Measurements from ENCODE around the gene ZSCAN10. TPM values are rescaled to one million over a fixed set of nuclear protein-coding genes. Genes with fewer than 3 reads are reported as not detected.

Gene ZSCAN10
- total and polyA plus RNA-seq, 9 of the 15 experiments (the other 6 are each of a cell fraction or from before 2014, with no cell fraction given), result 0.22 TPM; not detected in 8

- no peak for TF ChIP-seq SAFB2 (IDR thresholded peaks at IDR 0.05; ENCODE audit: borderline replicate concordance, low read depth, low read length, severe bottlenecking)
- TF ChIP-seq CBX3 (IDR thresholded peaks at IDR 0.05; ENCODE audit: borderline replicate concordance in 1 of 2, low read length in 2 of 2), result no peak
- no peak for TF ChIP-seq TFAP4 (CRISPR knock-in tag; IDR thresholded peaks at IDR 0.05; ENCODE audit: borderline replicate concordance)
- peak in 1 of 2 experiments; percentile 63; a peak in 1 of 4 replicates for TF ChIP-seq TEAD1 (CRISPR knock-in tag; IDR thresholded peaks at IDR 0.05)
- TF ChIP-seq TSHZ1 (CRISPR knock-in tag; IDR thresholded peaks at IDR 0.05), result no peak
- TF ChIP-seq ZNF143 (CRISPR knock-in tag; IDR thresholded peaks at IDR 0.05), result peak; percentile 80
- no peak for TF ChIP-seq BRF2 (IDR thresholded peaks at IDR 0.05; ENCODE audit: borderline replicate concordance, insufficient read depth, insufficient read length)
- TF ChIP-seq SRF (CRISPR knock-in tag; IDR thresholded peaks at IDR 0.05), result peak in 1 of 2 experiments; percentile 12; a peak in 1 of 4 replicates
- TF ChIP-seq EP300 (IDR thresholded peaks at IDR 0.05; ENCODE audit: low read length), result no peak
- TF ChIP-seq TAL1 (IDR thresholded peaks at IDR 0.05), result no peak
- TF ChIP-seq RBFOX2 (IDR thresholded peaks at IDR 0.05; ENCODE audit: low read depth, low read length), result peak; percentile 74
- TF ChIP-seq ETS1 (conservative IDR thresholded peaks at IDR 0.05; ENCODE audit: control insufficient read depth, low read depth, low read length), result no peak
- TF ChIP-seq PRDM10 (IDR thresholded peaks at IDR 0.05; ENCODE audit: partially characterized antibody), result no peak
- no peak for TF ChIP-seq ZKSCAN8 (CRISPR knock-in tag; IDR thresholded peaks at IDR 0.05)
- peak in 1 of 2 experiments; percentile 44; a peak in 2 of 4 replicates for TF ChIP-seq HDAC1 (IDR thresholded peaks at IDR 0.05)
Observed at GRCh38 chr16:3134338-3135125, 35.4 kb upstream of the ZSCAN10 start, which contains the start of gene ZNF213 (continued).
